ENCODE data around the gene SLC2A13. TPM values are rescaled to one million over a fixed set of nuclear protein-coding genes. Genes with fewer than 3 reads are reported as not detected.
A peak's percentile ranks its signal among the peaks of the same experiment; 100 is the strongest.

Gene SLC2A13
- total and polyA plus RNA-seq, 3 donors from 2014 or later = 3.3 to 19.8 (median 18.0) TPM

- peak overlapping the region in 1 of 2 donors; percentile 4 for H3K27ac ChIP-seq
- no peaks in the 10 kb centered on the region for H3K9me3 ChIP-seq
- no peaks in the 10 kb centered on the region for H3K27me3 ChIP-seq
- H3K4me1 ChIP-seq = no peaks in the 10 kb centered on the region
- H3K36me3 ChIP-seq (ENCODE audit: low read depth, missing control alignments) = no peaks in the 10 kb centered on the region
- intact Hi-C loops (cut with DNase I; ENCODE audit: low total_unique reads) = no loop called here
- TF ChIP-seq POLR2A (IDR thresholded peaks at IDR 0.05) = no peak
- TF ChIP-seq, protein P1, sequence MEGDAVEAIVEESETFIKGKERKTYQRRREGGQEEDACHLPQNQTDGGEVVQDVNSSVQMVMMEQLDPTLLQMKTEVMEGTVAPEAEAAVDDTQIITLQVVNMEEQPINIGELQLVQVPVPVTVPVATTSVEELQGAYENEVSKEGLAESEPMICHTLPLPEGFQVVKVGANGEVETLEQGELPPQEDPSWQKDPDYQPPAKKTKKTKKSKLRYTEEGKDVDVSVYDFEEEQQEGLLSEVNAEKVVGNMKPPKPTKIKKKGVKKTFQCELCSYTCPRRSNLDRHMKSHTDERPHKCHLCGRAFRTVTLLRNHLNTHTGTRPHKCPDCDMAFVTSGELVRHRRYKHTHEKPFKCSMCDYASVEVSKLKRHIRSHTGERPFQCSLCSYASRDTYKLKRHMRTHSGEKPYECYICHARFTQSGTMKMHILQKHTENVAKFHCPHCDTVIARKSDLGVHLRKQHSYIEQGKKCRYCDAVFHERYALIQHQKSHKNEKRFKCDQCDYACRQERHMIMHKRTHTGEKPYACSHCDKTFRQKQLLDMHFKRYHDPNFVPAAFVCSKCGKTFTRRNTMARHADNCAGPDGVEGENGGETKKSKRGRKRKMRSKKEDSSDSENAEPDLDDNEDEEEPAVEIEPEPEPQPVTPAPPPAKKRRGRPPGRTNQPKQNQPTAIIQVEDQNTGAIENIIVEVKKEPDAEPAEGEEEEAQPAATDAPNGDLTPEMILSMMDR (IDR thresholded peaks at IDR 0.05) = peak in 2 of 3 experiments; percentile 49 to 85
- peak; percentile 81 for DNase-seq
- 33 to 45% methylated on average over 4 of the region's 4 CpGs for WGBS, 2 donors
- H3K4me3 ChIP-seq = no peak overlapping the region
These were observed 115.5 kb downstream of the SLC2A13 start for GRCh38 chr12:39990122-39991101.

DNA sequence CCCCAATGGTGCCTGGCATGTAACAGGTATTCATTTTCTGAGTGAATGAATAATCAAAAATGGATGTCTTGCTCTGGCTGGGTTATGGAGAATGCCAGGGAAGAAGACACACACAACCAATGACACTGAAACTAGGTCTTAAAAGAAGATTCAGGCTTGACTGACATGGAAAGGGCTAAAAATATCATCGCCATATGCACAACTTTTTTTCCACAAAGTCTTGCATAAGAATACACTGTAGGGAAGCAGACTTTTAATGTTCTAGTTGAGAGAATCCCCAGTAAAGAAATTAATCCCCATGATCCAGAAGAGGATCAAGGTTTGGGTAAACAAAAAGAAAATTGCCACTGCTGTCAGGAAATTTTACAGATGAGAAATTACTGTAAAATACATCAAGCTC lies 116.4 kb downstream of the SLC2A13 start:
- intact Hi-C loops (cut with DNase I; ENCODE audit: low total_unique reads) = no loop called here
- H3K27me3 ChIP-seq = no peaks in the 10 kb centered on the region
- DNase-seq = no peak
- no peaks in the 10 kb centered on the region for H3K9me3 ChIP-seq
- H3K4me1 ChIP-seq = no peaks in the 10 kb centered on the region
- no peaks in the 10 kb centered on the region for H3K36me3 ChIP-seq (ENCODE audit: low read depth, missing control alignments)
- peak overlapping the region in 1 of 2 donors; percentile 4 for H3K27ac ChIP-seq
- WGBS, 2 donors = 88 to 95% methylated on average over 1 of the region's 1 CpG
- H3K4me3 ChIP-seq = no peak overlapping the region
- TF ChIP-seq, protein P1 (IDR thresholded peaks at IDR 0.05) = no peak

DNA sequence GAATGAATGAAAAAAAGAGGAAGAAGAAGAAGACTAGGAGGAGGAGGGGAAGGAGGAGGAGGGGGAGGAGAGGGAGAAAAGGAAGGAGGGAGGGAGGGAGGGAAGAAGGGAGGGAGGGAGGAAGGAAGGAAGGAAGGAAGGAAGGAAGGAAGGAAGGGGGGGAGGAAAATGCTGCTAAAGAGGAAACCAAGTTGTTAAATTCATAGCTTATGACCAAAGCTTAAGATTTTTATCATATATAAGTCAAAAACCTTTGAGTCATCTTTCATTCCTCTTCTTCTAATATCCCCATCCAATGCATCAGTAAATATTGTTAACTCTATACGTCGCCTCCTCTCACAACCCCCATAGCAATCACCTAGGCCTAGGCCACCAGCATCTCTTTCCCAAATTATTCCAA lies 117.3 kb downstream of the SLC2A13 start:
- H3K4me3 ChIP-seq = no peak overlapping the region
- H3K27ac ChIP-seq = no peak overlapping the region
- no peak for DNase-seq
- intact Hi-C loops (cut with DNase I; ENCODE audit: low total_unique reads) = no loop called here
- no peaks in the 10 kb centered on the region for H3K36me3 ChIP-seq (ENCODE audit: low read depth, missing control alignments)
- TF ChIP-seq, protein P1 (IDR thresholded peaks at IDR 0.05) = no peak
- TF ChIP-seq POLR2A (IDR thresholded peaks at IDR 0.05) = no peak
- no peaks in the 10 kb centered on the region for H3K27me3 ChIP-seq
- no peaks in the 10 kb centered on the region for H3K9me3 ChIP-seq
- WGBS, 2 donors = 96 to 98% methylated on average over 2 of the region's 2 CpGs
- H3K4me1 ChIP-seq = no peaks in the 10 kb centered on the region

DNA sequence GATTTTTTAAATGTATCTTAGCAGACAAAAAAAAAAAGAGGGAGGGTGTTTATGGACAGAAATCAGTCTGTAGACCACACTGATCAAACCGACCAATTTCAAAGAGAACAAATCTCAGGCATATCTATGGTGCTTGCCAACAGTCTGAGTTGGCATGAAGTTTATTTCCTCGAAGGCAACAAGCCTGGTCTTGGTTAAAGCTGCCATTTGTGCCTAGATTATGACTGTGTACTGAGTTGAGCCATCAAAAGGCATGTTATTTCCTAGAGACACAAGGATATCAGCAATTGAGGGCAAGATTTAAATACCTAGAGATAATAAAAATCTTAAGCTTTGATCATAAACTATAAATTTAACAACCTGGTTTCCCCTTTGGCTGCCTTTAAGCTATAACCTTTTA lies 119.2 kb downstream of the SLC2A13 start:
- DNase-seq = no peak
- H3K36me3 ChIP-seq (ENCODE audit: low read depth, missing control alignments) = no peaks in the 10 kb centered on the region
- TF ChIP-seq, protein P1 (IDR thresholded peaks at IDR 0.05) = no peak
- TF ChIP-seq POLR2A (IDR thresholded peaks at IDR 0.05) = no peak
- intact Hi-C loops (cut with DNase I; ENCODE audit: low total_unique reads) = no loop called here
- H3K27ac ChIP-seq = no peak overlapping the region
- no peaks in the 10 kb centered on the region for H3K27me3 ChIP-seq
- H3K9me3 ChIP-seq = no peaks in the 10 kb centered on the region
- WGBS, 2 donors = 85 to 90% methylated on average over 2 of the region's 2 CpGs
- no peak overlapping the region for H3K4me3 ChIP-seq
- H3K4me1 ChIP-seq = no peaks in the 10 kb centered on the region

Data from testis (tissue), 3 donors.